NCI-H2107 treated with DMSO at 0.1 percent for 48 hours (cell line): Measurements from ENCODE around the gene MIF.
A peak's percentile ranks its signal among the peaks of the same experiment; 100 is the strongest.
"Not testable (repeated sequence)": the region's sequence is repeated elsewhere in the genome, so short reads cannot be mapped to it uniquely, and the experiment has no call there.

ENCODE experiments used
- DNase-seq: peaks from one replicate; lab custom pipeline; 2025; ENCODE audit not compliant: unreplicated experiment; lab: John Stamatoyannopoulos, UW

Gene MIF

GRCh38 chr22:23893945-23894709 lies at the start of gene MIF:
MIF (plus strand) TSS chr22:23894383; CDS start chr22:23894475, 92 bp downstream.
- DNase-seq = peak; percentile 79

GRCh38 chr22:23844739-23845202 lies 49.4 kb upstream of the MIF start:
- DNase-seq = no peak

DNA sequence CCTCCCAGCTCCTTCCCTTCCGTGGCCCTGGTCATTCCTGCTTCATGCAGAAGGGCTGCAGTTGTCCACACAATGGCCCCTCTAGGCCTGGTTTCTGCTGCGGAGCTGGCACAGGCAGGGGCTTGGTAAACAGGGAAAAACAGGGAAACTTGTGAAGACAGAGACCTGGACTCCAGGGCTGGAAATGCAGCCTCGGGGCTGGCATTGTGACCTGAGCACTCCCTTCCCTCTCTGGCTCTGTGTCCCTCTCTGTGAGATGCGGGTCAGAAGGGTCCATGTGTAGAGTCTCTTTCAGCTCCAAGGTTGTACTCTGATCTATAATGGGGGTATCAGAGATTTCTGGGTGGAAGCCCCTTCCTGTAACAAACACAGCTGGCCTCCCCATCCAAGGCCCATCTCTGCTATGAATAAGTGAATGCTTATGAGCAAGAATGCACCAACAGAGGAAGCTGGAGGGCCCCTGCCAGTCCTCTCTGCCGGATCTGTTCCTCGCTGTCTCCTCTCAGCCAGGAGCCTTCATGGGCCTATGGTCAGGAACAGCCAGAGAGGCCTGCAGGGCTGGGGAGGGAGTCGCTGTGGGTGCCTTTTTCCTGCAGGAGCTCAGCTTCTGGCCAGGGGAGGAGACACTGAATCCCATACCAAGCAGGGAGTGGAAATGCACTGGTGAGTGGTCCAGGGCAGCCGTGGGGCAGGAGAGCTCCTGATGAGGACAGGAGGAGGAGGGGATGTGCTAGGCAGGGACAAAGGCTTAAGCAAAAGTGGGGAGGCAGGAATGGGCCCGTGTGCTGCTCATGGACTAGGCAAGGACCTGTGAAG lies 48.7 kb upstream of the MIF start:
- no peak for DNase-seq

DNA sequence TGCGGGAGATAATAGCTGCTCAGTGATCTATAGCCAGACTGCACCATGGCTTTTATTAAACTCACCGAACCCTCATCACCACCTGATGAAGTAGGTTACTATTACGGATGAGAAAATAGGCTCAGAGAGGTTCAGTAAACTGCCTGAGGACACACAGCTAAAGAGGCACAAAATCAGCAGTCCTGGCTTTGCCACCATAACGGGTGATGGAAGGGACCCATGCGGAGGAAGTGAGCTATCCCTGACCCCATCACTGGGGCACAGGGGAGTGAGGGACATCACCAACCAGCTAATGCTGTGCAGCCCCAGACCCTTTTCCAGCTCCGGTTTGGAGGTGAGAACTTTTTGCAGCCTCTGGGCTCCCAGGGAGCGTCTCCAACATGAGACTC lies 48.1 kb upstream of the MIF start:
- DNase-seq = no peak

GRCh38 chr22:23847310-23847920 lies 46.8 kb upstream of the MIF start:
- DNase-seq = no peak

DNA sequence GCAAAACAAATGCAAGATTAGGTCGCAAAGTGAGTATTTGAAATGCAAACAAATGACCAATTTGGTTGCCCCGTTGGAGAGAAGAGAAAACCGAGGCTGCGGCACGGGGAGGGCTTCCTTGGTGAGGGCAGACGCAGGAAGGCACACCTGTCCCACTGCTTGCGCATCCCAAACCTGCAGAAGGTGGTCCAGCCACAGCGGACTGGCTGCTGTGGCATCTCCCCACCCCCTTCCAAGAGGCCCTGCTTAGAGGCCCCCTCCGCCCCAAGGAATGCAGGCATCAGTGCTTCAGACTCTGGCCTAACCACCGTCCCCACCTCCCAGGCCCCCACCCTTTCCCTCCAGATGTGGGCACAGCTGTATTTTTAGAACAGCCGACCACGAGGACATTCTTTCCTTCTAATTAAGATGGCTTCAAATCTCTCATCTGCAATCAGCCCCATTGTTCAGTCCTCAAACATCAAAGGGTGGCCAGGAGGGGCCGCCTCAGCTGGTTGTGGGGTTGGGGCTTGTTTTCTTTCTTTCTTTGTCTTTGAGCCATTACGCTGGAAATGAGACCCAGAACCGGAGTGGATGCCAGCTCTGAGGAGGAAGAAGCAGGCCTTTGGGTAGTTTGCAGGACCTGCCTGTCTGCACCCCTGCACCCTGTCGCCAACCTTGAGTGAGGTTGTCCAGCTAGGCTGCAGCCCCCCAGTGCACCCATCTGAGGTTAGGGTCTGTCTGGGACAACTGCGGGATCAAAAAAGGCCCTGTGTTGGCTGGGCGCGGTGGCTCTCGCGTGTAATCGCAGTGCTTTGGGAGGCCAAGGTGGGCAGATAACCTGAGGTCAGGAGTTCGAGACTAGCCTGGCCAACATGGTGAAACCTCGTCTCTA lies 46.0 kb upstream of the MIF start:
- no peak for DNase-seq

DNA sequence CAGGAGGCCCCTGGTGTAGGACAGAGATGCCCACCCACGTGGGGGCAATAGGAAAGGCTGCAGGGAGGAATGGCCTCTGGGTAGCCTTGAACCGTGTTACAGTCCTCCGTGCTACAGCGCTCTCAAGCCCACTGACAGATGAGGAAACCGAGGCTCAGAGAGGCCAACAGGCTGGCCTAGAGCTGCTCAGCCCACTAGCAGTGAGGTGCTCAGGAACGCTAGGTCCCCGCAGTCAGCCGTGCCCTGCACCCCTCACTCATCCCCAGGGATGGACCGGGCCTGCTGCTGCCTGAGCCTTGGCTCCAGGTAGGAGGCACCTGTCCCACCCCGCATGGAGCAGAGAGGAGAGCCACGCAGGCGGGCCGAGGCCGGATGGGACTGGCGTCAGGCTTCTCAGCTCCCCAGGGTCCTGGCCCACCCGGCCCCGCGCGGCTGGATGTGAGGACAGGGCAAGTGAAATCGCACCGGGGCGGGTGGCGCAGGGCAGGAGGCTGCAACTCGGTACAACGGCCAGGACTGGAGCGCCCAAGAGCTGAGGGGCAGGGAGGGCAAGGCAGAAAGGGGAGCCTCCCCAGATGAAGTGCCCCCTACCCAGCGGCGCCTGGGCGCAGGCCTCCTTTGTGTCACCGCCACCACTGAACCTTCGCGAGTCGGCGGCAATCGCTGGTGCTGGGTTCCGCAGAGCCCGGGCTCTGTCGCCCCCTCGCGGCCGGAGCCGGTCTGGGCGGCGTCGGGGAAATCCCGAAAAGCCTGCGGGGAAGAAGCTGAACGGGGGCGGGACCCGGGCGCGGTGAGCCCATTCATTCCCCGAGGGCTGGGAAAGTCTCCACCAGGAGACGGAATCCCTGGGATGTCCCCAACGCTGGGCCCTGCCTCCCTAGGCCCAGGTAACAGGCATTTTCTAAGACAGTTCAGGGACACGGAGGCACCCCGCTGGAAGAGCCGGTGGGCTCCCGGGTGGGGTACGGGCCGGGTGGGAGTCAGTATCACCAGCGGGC lies 44.9 kb upstream of the MIF start:
- peak; percentile 28 for DNase-seq

GRCh38 chr22:23850136-23850611 lies 44.0 kb upstream of the MIF start:
- DNase-seq = no peak

DNA sequence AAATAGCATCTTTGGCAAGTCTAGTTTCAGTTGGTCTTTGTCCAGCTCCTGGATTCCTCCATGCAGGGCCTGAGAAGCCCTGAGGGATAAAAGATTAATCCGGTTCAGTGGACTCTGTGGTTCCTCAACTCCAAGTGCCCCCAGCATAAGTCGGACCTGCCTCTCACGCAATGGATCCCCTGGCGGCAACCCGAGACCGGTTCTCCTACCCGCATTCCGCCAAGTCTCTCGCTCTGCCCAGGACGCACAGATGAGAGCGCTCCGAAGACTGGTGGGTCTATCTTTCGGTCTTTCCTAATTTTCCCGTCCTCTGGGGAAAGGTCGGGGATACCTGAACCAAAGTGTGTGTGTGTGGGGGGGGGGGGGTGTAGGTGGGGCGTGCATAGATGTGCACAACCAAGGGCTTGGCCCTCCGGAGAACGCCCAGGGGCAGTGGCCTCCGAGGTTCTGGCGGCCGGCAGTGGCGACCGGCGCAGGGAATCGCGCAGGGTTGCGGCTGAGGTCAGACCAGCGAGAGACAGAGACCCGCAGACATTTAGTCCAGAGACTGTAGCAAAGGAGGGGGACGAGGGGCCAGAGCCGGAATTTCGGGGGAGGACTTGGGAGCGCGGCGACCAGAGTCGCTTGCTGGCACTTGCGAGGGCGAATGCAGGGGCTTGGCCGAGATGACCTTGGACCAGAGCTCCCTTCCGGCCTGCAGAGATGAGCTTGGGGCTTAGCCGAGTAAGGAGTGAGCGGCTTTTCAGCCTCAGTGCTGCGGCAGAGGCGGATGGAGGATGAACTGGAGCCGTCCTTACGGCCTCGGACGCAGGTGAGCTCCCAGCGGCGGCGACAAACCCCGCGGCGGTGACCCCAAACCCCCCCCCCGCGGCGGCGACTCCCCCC lies 37.2 kb upstream of the MIF start:
- DNase-seq = no peak

DNA sequence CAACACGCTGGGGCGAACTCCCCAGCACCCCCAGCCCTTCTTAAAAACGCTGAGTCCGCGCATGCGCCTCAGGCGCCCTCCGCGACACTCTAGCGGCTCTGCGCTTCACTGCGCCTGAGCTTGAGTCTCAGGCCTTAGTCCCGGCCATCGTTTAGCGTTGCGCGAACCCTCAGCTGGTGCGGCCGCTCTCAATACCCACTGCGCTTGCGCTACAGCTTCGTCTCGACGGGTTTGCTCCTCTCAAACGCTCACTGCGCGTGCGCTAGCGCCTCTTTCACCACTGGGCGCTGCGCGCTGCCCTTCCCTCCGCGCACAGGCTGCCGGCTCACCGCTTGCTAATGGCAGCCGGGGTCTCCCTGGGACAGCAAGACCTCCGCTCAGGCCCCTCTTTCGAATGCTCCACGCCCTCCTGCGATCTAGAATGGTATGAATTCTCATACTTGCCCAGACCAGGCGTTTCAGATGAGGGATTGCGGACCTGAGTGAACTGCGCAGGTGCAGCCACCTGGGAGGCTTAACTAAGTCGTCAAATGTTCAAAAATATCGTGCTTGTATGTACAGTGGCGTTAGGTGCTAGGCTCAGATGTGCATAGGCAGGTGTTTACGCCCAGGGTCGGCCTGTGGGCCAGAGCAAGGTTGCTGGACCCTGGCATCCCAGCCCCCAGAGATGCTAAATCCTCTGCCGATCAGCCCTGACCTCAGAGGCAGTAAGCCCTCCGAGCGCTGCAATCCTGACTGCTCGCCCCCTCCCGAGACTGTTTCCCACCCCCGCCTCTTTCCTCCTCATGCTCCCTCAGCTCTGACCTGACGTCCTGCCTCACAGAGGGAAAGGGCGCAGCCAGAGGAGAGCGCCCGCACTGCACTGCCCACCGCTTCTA lies 36.3 kb upstream of the MIF start, which contains the start of gene SLC2A11:
Gene SLC2A11, plus strand, starts transcription at position 270 of the 878 bp plus-strand sequence. Its CDS starts 125 bp downstream, at position 395.
- peak; percentile 79 for DNase-seq

GRCh38 chr22:23858484-23858815 lies 35.7 kb upstream of the MIF start:
- DNase-seq = no peak

DNA sequence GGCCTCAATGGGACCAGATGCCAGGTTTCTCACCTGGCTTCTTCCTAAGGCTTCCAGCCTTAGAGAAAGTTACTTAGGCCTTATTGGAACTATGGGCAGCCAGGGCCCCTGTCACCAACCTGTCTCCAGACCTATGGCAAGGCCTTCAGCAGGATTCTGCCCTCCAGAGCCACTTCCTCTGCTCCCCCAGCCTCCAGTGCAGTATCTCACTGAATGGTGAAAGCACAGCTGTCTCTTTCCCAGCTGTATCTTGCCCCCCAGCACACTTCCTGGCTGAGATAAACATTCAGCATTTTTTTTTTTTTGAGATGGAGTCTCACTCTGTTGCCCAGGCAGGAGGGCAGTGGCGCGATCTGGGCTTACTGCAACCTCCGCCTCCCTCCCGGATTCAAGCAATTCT lies 35.0 kb upstream of the MIF start:
- DNase-seq = no peak

GRCh38 chr22:23860187-23860586 lies 34.0 kb upstream of the MIF start:
- DNase-seq = not testable (repeated sequence)

GRCh38 chr22:23862103-23862502 lies 32.1 kb upstream of the MIF start:
- DNase-seq = peak; percentile 31

DNA sequence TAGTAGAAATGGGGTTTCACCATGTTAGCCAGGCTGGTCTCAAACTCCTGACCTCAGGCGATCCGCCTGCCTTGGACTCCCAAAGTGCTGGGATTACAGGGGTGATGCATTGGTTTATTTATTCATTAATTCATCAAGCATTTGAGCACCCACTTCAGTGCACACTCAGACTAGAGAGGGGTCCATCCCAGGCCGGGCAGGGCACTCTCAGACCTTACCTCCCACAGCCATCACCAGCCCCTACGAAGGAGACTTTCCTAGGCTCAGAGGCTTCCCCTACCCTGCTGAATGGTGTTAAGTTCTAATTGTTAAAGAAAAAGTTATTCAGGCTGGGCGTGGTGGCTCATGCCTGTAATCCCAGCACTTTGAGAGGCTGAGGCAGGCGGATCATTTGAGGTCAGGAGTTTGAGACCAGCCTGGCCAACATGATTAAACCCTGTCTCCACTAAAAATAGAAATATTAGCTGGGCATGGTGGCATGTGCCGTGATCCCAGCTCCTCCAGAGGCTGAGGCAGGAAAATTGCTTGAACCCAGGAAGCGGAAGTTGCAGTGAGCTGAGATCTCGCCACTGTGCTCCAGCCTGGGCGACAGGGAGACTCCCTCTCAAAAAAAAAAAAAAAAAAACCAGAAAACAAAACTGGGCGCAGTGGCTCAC lies 29.6 kb upstream of the MIF start:
- DNase-seq = not testable (repeated sequence)

DNA sequence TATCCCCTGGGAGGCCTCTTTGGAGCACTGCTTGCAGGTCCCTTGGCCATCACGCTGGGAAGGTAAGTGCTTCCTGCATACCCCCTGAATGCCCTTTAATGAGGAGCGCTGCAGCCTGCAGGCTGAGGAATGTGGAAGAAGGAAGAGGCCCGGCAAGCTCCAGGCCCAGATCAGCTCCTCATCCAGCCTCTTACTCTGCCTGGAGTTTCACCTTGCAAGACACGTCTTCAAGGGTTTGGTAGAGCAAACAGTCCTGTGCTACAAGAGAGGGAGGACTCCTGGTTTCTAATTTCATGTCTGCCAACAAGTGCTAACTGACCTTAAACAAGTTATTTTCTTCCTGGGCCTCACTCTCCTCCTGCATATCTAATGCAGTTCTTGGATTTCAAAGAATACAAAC lies 25.6 kb upstream of the MIF start:
- DNase-seq = no peak

GRCh38 chr22:23874871-23875270 lies 19.3 kb upstream of the MIF start:
- no peak for DNase-seq
